Breast epithelium (tissue), 3 donors: ENCODE results near the gene TGFB2.

Experiments used
- CTCF ChIP-seq, 3 donors: fragments of 450-650 bp; IDR thresholded peaks; one replicate each; pipeline ENCODE4 v1.5.1; 2016 to 2017; ENCODE audit warnings: antibody characterized with exemption in 3 of 3, mild to moderate bottlenecking in 3 of 3, moderate library complexity in 3 of 3
- POLR2A ChIP-seq: fragments of 450-650 bp; IDR thresholded peaks from one replicate; pipeline ENCODE4 v1.6.1; 2016; ENCODE audit warnings: antibody characterized with exemption, mild to moderate bottlenecking, moderate library complexity

GRCh38 chr1:218454700-218455282 is 109.7 kb downstream of the TGFB2 start:
- TF ChIP-seq CTCF (IDR thresholded peaks at IDR 0.05) (no peak), POLR2A (no peak)
